HG03159 (cell line): ENCODE data around the gene LRRFIP2.
A peak's percentile ranks its signal among the peaks of the same experiment; 100 is the strongest.

ENCODE experiments used
- ATAC-seq: cut with Tn5 transposase; IDR thresholded peaks from one replicate; pipeline ENCODE4 v1.9.1; 2021; ENCODE audit warnings: mild to moderate bottlenecking, moderate library complexity; ENCODE audit not compliant: unreplicated experiment

Gene LRRFIP2

DNA sequence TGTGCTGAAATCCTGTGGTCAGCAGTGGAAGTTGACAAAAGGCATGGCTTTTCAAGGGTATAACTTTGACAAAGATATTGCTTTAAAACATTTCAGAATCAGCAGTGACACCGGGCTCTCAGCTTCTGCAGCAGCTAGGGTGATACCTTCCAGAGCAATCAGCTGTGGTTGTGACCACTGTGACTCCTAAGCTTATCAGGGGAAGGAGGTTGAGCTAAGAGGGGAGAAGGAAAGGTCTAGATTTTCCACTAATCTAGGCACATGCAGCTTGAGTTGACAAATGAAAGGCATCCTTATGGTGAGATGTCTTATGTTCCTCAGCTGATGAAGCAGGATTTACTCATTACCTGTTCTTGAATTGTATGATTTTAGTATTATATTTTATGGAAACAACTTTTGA lies 16.3 kb upstream of the LRRFIP2 start:
- no peak for ATAC-seq

DNA sequence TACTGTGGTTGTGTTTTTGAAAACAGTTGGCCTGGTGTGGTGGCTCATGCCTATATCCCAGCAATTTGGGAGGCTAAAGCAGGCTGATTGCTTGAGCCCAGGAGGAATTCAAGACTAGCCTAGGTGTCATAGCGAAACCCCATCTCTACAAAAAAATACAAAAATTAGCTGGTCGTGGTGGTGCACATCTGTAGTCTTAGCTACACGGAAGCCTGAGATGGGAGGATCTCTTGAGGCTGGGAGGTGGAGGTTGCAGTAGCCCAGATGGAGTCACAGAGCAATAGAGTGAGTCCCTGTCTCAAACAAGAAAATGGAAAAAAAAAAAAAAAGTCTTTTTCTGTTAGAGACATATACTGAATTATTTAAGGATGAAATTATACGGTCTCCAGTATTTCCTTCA lies 14.7 kb upstream of the LRRFIP2 start:
- ATAC-seq = no peak

DNA sequence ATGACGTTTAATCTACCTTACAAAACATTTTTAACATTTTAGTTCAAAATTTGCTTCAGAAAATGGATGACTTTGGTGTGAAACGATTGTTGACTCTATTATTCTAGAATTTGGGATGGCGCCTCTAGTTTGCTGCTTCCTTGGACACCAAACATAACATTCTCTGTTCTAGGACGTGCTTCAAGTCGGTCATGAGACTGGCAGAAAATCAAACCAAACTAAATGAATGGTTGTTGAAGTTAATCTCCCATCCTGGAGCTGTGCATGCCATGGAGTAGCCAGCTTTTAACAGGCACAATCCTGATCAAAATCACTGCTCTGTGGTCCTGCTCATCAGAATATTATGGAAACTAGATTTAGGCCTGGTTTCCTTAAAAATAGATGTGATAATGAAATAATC lies 9.6 kb upstream of the LRRFIP2 start:
- no peak for ATAC-seq

DNA sequence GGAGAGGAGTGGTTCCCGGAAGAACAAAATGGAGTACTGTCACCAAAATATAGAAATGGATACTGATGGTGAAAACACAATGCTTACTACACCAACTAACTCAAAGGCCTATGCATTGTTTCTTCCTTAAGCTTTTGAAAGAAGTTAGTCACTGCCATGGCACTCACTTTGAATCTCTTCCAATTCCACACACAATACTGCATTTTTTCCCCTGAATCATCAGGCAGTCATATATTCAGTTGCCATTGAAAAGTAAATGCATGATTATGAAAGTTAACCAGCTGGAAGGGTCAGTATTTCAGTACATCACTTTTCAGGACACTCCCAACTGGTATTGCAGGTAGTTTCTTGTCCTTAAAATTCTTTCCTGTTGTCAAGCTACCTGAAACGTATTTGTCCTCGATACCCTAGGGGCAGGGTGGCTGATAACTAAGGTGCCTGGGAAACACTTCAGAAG lies 9.0 kb upstream of the LRRFIP2 start:
- ATAC-seq = no peak

DNA sequence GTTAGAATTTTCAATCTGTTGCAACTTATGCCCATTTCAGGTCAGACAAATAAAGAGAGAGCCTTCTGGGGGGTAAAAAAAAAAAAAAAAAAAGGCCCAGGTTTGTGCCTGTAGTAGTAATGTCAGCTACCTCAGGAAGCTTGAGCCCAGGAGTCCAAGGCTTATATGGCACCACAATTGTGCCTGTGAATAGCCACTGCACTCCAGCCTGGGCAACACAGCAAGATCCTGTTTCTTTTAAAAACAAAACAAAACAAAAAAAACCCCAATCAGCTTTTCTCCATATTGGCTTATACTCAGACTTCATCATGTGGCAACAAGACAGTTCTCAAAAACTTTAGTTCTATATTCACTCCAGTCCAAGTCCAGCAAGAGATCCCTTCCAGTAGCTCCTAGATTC lies 8.4 kb upstream of the LRRFIP2 start:
- ATAC-seq = no peak

- ATAC-seq = no peak
Observed at GRCh38 chr3:37181756-37182155, 7.4 kb upstream of the LRRFIP2 start.

DNA sequence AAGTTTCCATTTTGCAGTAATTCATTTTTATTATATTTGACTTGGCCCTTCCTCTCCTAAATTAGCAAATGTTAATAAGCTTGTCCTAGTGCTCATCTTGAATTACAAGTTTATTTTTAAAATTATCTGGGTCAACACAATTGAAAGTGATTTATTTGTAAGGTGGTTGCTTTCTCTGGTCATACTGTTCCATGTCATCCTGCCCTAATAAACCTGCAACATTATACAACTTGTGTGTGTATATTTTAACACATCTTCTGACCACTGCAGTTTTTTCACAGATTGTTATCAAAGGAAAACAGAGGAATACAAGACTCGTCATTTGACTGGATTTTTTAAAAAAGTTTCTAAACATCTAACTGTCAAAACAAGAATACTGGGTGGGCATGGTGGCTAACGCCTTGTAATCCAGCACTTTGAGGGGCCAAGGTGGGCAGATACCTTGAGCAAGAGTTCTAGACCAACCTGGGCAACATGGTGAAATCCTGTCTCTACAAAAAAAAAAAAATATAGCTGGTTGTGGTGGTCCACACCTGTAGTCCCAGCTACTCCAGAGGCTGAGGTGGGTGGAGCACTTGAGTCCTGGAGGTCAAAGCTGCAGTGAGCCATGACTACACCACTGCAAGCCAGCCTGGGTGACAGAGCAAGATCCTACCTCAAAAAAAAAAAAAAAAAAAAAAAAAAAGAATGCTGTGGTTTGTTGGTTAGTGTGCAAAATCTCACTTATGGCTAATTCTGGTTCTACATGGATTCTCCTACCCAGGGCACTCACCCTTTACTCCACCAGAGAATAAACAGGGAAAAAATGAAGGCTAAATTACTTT lies 5.0 kb upstream of the LRRFIP2 start:
- no peak for ATAC-seq

DNA sequence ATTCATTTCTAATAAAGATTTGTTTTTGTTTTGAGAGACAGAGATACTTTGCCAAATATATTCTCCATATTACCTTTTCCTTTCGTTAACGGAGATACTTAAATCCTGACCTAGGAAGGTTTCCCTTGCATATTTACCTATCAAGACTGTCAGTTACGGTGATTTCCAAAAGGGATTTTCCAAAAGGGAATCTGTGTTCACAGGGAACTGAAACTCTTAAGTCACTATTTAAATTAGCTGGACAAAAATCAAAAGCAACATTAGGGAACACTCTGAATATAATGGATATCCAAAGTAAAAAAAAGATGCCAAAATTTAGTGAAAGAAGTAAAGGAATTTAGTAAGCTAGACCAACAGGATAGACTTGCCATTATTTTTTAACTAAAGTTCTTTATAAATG lies 576 bp downstream of the LRRFIP2 start:
- ATAC-seq = no peak

- no peak for ATAC-seq
Observed at GRCh38 chr3:37171144-37171543, 3.2 kb downstream of the LRRFIP2 start.

GRCh38 chr3:37170513-37170912 lies 3.9 kb downstream of the LRRFIP2 start:
- no peak for ATAC-seq

- no peak for ATAC-seq
Observed at GRCh38 chr3:37170060-37170459, 4.3 kb downstream of the LRRFIP2 start.

DNA sequence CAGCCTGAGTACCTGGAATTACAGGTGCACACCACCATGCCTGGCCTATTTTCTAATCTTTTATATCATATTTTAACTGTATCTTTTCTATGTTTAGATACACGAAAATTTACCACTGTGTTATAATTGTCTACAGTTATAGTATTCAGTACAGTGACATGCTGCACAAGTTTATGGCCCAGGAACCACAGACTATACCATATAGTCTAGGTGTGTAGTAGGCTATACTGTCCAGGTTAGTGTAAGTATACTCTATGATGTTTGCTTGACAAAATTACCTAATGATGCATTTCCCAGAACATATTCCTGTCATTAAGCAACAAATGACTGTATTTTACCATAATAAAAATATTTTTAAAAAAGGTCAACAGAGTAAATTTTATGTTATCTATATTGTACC lies 5.5 kb downstream of the LRRFIP2 start:
- ATAC-seq = no peak

DNA sequence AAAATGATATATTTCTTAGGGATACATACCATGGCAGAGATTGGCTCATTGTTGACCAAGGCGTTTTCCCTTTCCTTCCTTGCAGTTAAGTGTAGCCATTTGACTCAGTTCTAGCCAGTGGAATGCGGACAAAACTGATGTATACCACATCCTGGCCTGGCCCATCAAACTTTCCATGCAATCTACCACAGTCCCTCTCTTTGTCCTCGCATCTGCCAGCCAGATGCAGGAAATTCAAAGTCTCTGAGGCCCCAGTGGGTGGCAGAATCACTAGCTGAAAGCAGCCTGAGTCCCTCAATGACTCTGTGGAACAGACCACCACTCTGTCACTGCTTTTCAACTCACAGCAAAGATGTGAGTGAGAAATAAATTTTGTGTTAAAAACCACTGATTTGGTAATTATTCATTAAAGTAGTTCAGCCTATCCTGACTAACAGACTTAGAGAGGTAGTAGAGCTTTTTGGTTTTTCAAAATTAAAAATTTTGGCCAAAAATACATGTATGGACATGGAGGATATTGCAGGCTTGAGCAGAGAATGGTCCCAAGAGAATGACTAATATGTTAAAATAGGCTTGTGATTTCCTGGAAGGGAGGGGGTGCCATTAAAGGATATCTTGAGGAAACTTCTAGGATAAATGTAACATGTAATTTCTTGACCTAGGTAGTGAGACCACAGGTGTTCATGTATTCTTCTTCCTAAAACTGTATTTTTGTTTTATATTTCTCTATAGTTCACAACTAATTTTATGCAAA lies 10.9 kb downstream of the LRRFIP2 start:
- ATAC-seq = no peak

DNA sequence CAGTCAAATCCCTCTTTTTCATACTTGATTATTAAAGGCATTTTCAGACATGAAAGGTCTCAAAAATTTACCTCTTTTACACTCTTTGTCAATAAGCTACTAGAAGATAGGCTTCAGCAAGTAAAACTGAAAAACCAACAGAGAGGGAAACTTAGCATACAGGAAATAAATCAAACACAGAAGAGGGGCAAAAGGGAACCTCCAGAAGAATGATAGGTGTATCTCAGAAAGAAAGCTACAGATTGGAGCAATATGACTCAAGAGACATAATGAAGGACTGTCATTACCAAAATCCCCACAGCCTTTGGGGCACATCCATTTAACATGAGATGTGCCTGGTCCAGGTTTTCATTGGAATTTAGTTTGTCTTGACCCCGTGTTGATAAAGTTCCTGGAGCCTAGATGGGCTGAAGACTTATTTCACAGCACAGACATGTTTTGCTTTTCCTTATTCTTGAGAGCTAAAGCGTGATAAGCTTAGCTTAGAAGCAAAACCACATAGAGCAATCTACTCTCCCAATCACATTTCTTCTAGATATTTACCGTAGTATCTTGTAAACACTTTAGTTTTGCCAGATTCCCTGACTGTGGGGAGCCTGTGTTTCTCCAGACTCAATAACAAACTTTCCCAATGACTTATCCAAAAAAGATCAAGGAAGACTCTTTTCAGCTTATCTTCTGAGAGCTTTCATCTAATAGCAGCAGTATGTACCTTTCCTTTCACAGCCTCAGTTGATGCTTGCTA lies 11.7 kb downstream of the LRRFIP2 start:
- ATAC-seq = peak; percentile 69

DNA sequence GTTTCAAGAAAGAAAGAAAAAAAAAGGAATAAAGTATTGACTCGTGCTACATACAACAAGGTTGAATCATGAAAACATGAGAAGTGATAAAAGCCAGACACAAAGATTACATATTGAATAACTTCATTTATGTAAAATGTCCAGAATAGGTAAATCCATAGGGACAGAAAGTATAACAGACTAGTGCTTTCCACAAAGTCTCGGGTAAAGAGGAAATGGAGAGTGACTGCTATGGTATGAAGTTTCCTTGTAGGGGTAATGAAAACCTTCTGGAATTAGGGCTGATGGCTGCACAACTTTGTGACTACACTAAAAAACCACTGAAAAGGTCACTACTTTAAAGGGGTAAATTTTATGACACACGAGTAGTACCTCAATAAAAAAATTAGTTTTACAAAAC lies 13.0 kb downstream of the LRRFIP2 start:
- no peak for ATAC-seq

DNA sequence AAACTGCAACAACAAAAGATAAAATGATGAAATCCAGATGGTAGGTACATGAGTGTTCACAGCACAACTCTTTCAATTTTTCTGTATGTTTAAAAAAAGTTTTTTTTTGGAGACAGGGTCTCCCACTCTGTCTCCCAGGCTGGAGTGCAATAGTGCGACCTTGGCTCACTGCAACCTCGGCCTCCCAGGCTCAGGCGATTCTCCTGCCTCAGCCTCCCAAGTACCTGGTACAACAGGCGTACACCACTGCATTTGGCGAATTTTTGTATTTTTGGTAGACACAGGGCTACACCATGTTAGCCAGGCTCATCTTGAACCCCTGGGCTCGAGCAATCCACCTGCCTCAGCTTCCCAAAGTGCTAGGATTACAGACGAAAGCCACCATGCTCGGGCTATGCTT lies 18.6 kb downstream of the LRRFIP2 start:
- ATAC-seq = no peak

DNA sequence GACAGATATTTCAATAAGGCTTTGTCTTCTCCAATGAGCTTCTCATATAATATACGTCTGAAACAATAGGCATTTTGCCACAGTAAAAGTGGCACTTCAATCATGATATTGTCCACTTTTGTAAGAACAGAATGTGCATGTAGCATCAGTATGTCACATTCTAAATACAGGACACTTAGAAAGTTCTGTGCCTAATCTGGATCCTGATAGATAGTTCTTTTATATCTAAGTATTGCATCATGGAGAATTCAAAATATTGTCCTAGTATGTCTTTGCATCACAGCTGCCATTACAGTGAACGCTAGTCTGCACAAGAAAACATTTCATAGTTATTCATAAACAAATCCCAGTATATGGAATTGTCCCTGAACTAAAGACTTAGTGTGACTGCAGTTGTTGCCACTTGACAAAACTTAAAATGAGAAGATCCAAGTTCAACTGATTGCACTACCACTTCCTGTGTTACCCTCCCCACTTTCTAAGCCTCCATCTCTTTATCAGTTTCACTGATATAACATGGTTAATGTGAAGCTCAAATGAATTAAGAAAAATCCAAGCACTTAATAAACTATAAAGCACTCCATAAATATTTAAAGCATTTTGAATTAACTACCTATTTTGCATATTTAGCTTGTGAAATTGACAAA lies 19.6 kb downstream of the LRRFIP2 start:
- no peak for ATAC-seq

- no peak for ATAC-seq
Observed at GRCh38 chr3:37150621-37151020, 23.8 kb downstream of the LRRFIP2 start.

GRCh38 chr3:37149257-37149656 lies 25.1 kb downstream of the LRRFIP2 start:
- no peak for ATAC-seq

- ATAC-seq = no peak
Observed at GRCh38 chr3:37148208-37148607, 26.2 kb downstream of the LRRFIP2 start.

DNA sequence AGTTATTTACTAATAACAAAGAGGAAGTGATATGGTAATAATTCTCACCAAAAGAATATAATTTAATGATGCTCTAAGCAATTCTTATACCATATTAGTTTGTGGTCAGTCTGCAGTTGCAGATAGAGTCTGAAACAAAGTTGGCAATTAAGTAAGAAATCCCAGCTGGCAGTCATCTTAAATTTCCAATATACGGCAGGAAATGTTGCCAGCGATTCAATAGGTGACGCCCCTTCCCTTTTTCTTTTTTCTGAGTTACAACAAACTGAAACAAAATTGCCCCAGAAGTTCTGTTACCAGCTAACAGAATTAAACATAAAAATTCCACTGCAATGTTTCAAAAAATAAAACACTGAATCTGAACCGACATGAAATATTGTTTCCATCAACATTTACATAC lies 26.7 kb downstream of the LRRFIP2 start:
- no peak for ATAC-seq
